Spinal cord (tissue), 10 donors: Measurements from ENCODE around the gene APPL1. TPM values are rescaled to one million over a fixed set of nuclear protein-coding genes. Genes with fewer than 3 reads are reported as not detected.
"Not testable (repeated sequence)": the region's sequence is repeated elsewhere in the genome, so short reads cannot be mapped to it uniquely, and the experiment has no call there.

Experiments used
- DNase-seq, 6 donors: peaks; one replicate each; pipeline versions ENCODE4 v3.0.0 to v3.0.0-alpha.2; 2013 to 2015; ENCODE audit warnings: low spot score in 6 of 6, low read depth in 4 of 6
- H3K27ac ChIP-seq: one replicate; pipeline ENCODE4 v1.5.1; 2013; ENCODE audit warnings: low read depth, low read length, control low read depth
- H3K27me3 ChIP-seq: one replicate; pipeline ENCODE4 v1.6.1; 2013; ENCODE audit warnings: low read length; ENCODE audit not compliant: control insufficient read depth, insufficient read depth
- H3K36me3 ChIP-seq: one replicate; pipeline ENCODE4 v1.6.1; 2013; ENCODE audit warnings: low read length; ENCODE audit not compliant: control insufficient read depth, insufficient read depth
- H3K4me1 ChIP-seq: one replicate; pipeline ENCODE4 v1.6.1; 2013; ENCODE audit warnings: low read length; ENCODE audit not compliant: control insufficient read depth, insufficient read depth
- H3K4me3 ChIP-seq: one replicate; pipeline ENCODE4 v1.5.1; 2013; ENCODE audit warnings: low read depth, low read length, control low read depth
- H3K9me3 ChIP-seq: one replicate; pipeline ENCODE4 v1.6.1; 2013; ENCODE audit warnings: low read length; ENCODE audit not compliant: control insufficient read depth, insufficient read depth
- WGBS: methylation state at CpG from one replicate; pipeline ENCODE4 v1.1.5; 2013; ENCODE audit warnings: missing lambda C conversion rate; ENCODE audit not compliant: insufficient coverage; 5-methylcytosine and 5-hydroxymethylcytosine counted together
- polyA plus RNA-seq, 2 donors: library from polyadenylated mRNA; unstranded; fragments of 120-200 nt; gene quantifications; one replicate each; pipeline ENCODE4 v1.2.1, GENCODE V29; 2013; ENCODE audit not compliant: insufficient read length in 2 of 2
- total RNA-seq, 2 donors: library from RNA; depleted of rRNA in 1 of 2; stranded (reverse); fragments of 120-200 nt in 1 of 2; fragments of >200 nt in 1 of 2; gene quantifications; one replicate each; pipeline versions ENCODE4 v1.2.3 to v1.2.4, GENCODE V29; 2013 to 2014
- donor health status: healthy.

APPL1 gene
- total and polyA plus RNA-seq, 4 donors = 32.7 to 108 (median 54.9) TPM

GRCh38 chr3:57288403-57288802, 60.9 kb downstream of the APPL1 start:
- Histone ChIP-seq H3K27ac (no peak overlapping the region), H3K9me3 (no peaks in the 10 kb centered on the region), H3K36me3 (no peaks in the 10 kb centered on the region), H3K4me1 (no peaks in the 10 kb centered on the region), H3K4me3 (no peak overlapping the region), H3K27me3 (no peaks in the 10 kb centered on the region)
- WGBS = 90% methylated on average over 4 of the region's 9 CpGs
- DNase-seq = peak in 1 of 6 donors; percentile 28

GRCh38 chr3:57292159-57292896, 64.8 kb downstream of the APPL1 start, which contains the start of gene ASB14:
Gene ASB14 (minus strand): TSS chr3:57292685. CDS start chr3:57292033, 652 bp downstream.
- no peaks in the 10 kb centered on the region for H3K36me3 ChIP-seq
- no peak for DNase-seq
- H3K27ac ChIP-seq = no peak within 1 kb of the TSS
- H3K27me3 ChIP-seq = no peaks in the 10 kb centered on the region
- no CpG with 5 or more reads among the region's 1 CpG for WGBS
- no peak within 1 kb of the TSS for H3K4me3 ChIP-seq
- no peaks in the 10 kb centered on the region for H3K9me3 ChIP-seq
- no peaks in the 10 kb centered on the region for H3K4me1 ChIP-seq

- Histone ChIP-seq H3K36me3 (no peaks in the 10 kb centered on the region), H3K27ac (no peak overlapping the region)
- WGBS = 80% methylated on average over 1 of the region's 4 CpGs
Observed at GRCh38 chr3:57292897-57293526, 65.5 kb downstream of the APPL1 start.

GRCh38 chr3:57298041-57298440, 70.5 kb downstream of the APPL1 start:
- 100% methylated on average over 1 of the region's 1 CpG for WGBS

More at GRCh38 chr3:57292897-57293526, 65.5 kb downstream of the APPL1 start:
- no peak overlapping the region for H3K4me3 ChIP-seq
- no peaks in the 10 kb centered on the region for H3K4me1 ChIP-seq
- no peaks in the 10 kb centered on the region for H3K27me3 ChIP-seq
- H3K9me3 ChIP-seq = no peaks in the 10 kb centered on the region
- no peak for DNase-seq

GRCh38 chr3:57303520-57303919, 76.0 kb downstream of the APPL1 start:
- WGBS = 98% methylated on average over 5 of the region's 7 CpGs
- DNase-seq, H3K4me1 ChIP-seq, H3K36me3 ChIP-seq, H3K27ac ChIP-seq, H3K9me3 ChIP-seq, H3K4me3 ChIP-seq, H3K27me3 ChIP-seq: not testable (repeated sequence)

More at GRCh38 chr3:57298041-57298440, 70.5 kb downstream of the APPL1 start:
- no peak overlapping the region for H3K27ac ChIP-seq
- H3K4me3 ChIP-seq = no peak overlapping the region
- no peak for DNase-seq
- no peaks in the 10 kb centered on the region for H3K9me3 ChIP-seq
- no peaks in the 10 kb centered on the region for H3K27me3 ChIP-seq
- H3K36me3 ChIP-seq = no peaks in the 10 kb centered on the region
- H3K4me1 ChIP-seq = no peaks in the 10 kb centered on the region

- H3K36me3 ChIP-seq = no peaks in the 10 kb centered on the region
- H3K27ac ChIP-seq = no peak overlapping the region
- H3K4me3 ChIP-seq = no peak overlapping the region
- no peaks in the 10 kb centered on the region for H3K27me3 ChIP-seq
- no peaks in the 10 kb centered on the region for H3K4me1 ChIP-seq
- DNase-seq = no peak
- WGBS = 100% methylated on average over 1 of the region's 3 CpGs
- no peaks in the 10 kb centered on the region for H3K9me3 ChIP-seq
Observed at GRCh38 chr3:57309769-57310360, 82.3 kb downstream of the APPL1 start.

- Histone ChIP-seq H3K27me3 (no peaks in the 10 kb centered on the region), H3K36me3 (no peaks in the 10 kb centered on the region), H3K4me3 (no peak overlapping the region), H3K27ac (no peak overlapping the region), H3K4me1 (no peaks in the 10 kb centered on the region), H3K9me3 (peaks cover 2% of the 10 kb centered on the region)
- no peak for DNase-seq
- WGBS = no CpG with 5 or more reads among the region's 3 CpGs
Observed at GRCh38 chr3:57314204-57314603, 86.7 kb downstream of the APPL1 start.

Other genes starting within 250 kb of the APPL1 start
- gene SPATA12, start 167.1 kb upstream of the APPL1 start, total RNA-seq = not detected
- gene SPATA12, start 167.1 kb upstream of the APPL1 start, polyA plus RNA-seq = under 1 TPM in 1 of 2 donors, not detected in 1; 0.20 TPM
- gene IL17RD, start 62.4 kb upstream of the APPL1 start, total RNA-seq = 10 to 100 TPM; 17.3 to 20.0 TPM
- 10 to 100 TPM; 28.4 to 28.5 TPM for gene IL17RD, start 62.4 kb upstream of the APPL1 start, polyA plus RNA-seq
- 1 to 10 TPM in 1 of 2 donors, under 1 TPM in 1; 0.50 to 2.7 TPM for gene HESX1, start 27.8 kb upstream of the APPL1 start, total RNA-seq
- gene HESX1, start 27.8 kb upstream of the APPL1 start, polyA plus RNA-seq = 1 to 10 TPM; 2.0 to 2.1 TPM
- under 1 TPM; 0.50 to 0.59 TPM for gene ASB14, start 65.0 kb downstream of the APPL1 start, total RNA-seq
- gene ASB14, start 65.0 kb downstream of the APPL1 start, polyA plus RNA-seq = 1 to 10 TPM in 1 of 2 donors, under 1 TPM in 1; 0.62 to 1.4 TPM